ENCODE results near the gene ACP7. TPM values are rescaled to one million over a fixed set of nuclear protein-coding genes. Genes with fewer than 3 reads are reported as not detected.
A peak's percentile ranks its signal among the peaks of the same experiment; 100 is the strongest.

The ACP7 gene
- total RNA-seq, 4 donors from 2014 or later = 0.90 to 3.1 (median 1.6) TPM

DNA sequence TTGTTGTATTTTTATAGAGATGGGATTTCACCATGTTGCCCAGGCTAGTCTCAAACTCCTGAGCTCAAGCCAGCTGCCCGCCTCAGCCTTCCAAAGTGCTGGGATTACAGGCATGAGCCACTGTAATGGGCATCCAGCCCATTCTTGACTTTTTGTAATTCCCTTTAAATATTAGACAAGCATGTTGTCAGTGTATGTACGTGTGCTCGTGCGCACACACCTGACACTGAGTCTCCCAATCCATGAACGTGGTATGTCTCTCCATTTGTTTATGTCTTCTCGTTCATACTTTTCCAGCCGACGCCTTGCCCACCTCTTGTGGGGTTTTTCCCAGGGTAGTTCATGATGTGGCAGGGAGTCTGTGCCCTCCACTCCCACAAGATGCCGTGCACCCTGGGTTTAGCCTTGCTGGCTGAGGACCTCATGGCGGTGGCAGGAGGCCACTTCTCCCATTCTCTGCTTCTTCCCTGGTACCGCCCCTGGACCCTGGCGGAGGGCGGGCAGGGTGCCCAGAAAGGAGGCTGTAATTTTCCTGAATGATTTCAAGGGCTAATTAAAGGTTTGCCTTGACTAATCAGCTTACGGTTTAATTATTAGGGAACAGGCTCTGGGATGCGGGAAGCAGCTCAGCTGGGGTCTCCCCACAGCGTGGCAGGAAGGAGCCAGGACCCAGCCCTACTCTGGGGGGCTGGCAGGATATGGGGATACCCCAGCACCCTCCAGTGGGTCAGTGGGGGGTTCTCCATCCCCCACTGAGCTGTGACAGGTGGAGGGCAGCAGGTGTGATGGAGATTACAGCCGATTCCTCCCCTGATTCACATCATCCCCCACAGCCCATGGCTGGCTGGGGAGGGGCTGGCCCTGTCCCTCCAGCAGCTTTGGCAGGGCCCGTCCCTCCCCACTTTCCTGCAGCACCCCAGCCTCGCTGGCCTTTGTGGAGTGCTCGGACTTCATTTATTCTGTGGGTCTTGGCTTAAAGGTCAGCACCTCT, 54.3 kb downstream of the ACP7 start:
- TF ChIP-seq CTCF (IDR thresholded peaks at IDR 0.05) (no peak), EP300 (IDR thresholded peaks at IDR 0.05) (no peak), POLR2A (IDR thresholded peaks at IDR 0.05) (no peak)
- WGBS, 2 donors = 81% methylated on average over 20 of the region's 20 CpGs
- H3K27ac ChIP-seq = peak overlapping the region in 2 of 4 donors; percentile 54 to 67
- no peaks in the 10 kb centered on the region for H3K9me3 ChIP-seq
- DNase-seq (ENCODE audit: low spot score in 2 of 2) = no peak
- no peaks in the 10 kb centered on the region for H3K27me3 ChIP-seq
- H3K36me3 ChIP-seq = no peaks in the 10 kb centered on the region
- H3K4me1 ChIP-seq = peaks cover 0 to 60% (median 24%) of the 10 kb centered on the region in 4 donors
- H3K4me3 ChIP-seq = no peak overlapping the region

GRCh38 chr19:39139305-39139874, 55.2 kb downstream of the ACP7 start:
- Histone ChIP-seq H3K9me3 (no peaks in the 10 kb centered on the region), H3K27ac (peak overlapping the region in 3 of 4 donors; percentile 26 to 67 (median 54)), H3K27me3 (no peaks in the 10 kb centered on the region), H3K4me3 (no peak overlapping the region), H3K36me3 (no peaks in the 10 kb centered on the region), H3K4me1 (peaks cover 0 to 62% (median 23%) of the 10 kb centered on the region in 4 donors)
- DNase-seq (ENCODE audit: low spot score in 2 of 2) = no peak
- TF ChIP-seq CTCF (IDR thresholded peaks at IDR 0.05) (no peak), POLR2A (IDR thresholded peaks at IDR 0.05) (no peak), EP300 (IDR thresholded peaks at IDR 0.05) (no peak)
- WGBS, 2 donors = 56 to 58% methylated on average over 7 to 8 of the region's 8 CpGs

DNA sequence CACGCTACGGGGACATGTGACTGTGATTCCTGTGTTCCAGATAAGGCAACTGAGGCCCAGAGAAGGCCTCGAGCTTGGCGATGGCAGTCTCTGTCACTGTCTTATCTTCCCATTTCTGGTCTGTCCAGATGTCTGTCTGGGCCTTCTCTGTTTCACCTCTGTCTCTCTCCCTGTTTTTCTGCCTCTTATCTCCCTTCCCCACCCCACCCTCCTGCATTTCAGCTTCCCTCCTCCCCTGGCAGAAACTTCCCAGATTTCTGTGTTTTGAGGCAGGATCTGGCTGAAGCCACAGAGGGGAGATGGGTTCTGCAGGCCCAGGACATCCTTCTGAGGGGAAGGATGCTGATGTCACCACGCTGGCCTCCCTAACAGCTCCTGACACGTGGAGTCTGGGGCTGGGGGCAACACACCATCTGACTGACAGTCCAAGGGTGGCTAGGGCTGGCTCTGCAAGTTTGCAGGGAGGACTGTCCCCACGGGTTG, 55.8 kb downstream of the ACP7 start:
- TF ChIP-seq EP300 (IDR thresholded peaks at IDR 0.05) (no peak), CTCF (IDR thresholded peaks at IDR 0.05) (no peak), POLR2A (IDR thresholded peaks at IDR 0.05) (no peak)
- peak overlapping the region in 3 of 4 donors; percentile 26 to 67 (median 54) for H3K27ac ChIP-seq
- no peaks in the 10 kb centered on the region for H3K27me3 ChIP-seq
- H3K36me3 ChIP-seq = no peaks in the 10 kb centered on the region
- DNase-seq (ENCODE audit: low spot score in 2 of 2) = no peak
- 23 to 30% methylated on average over 5 to 7 of the region's 7 CpGs for WGBS, 2 donors
- no peaks in the 10 kb centered on the region for H3K9me3 ChIP-seq
- H3K4me3 ChIP-seq = no peak overlapping the region
- H3K4me1 ChIP-seq = peaks cover 0 to 68% (median 29%) of the 10 kb centered on the region in 4 donors

GRCh38 chr19:39140594-39140993, 56.4 kb downstream of the ACP7 start:
- DNase-seq (ENCODE audit: low spot score in 2 of 2) = no peak
- Histone ChIP-seq H3K4me3 (no peak overlapping the region), H3K36me3 (no peaks in the 10 kb centered on the region), H3K27me3 (no peaks in the 10 kb centered on the region), H3K27ac (peak overlapping the region in 2 of 4 donors; percentile 54 to 67), H3K4me1 (peaks cover 0 to 74% (median 35%) of the 10 kb centered on the region in 4 donors), H3K9me3 (no peaks in the 10 kb centered on the region)
- WGBS, 2 donors = 80 to 82% methylated on average over 5 of the region's 5 CpGs
- no peak for TF ChIP-seq EP300 (IDR thresholded peaks at IDR 0.05)
- TF ChIP-seq CTCF (IDR thresholded peaks at IDR 0.05) = no peak
- no peak for TF ChIP-seq POLR2A (IDR thresholded peaks at IDR 0.05)
